ENCODE measurements around the gene RYR3. TPM values are rescaled to one million over a fixed set of nuclear protein-coding genes. Genes with fewer than 3 reads are reported as not detected.

RYR3 gene
- total RNA-seq: under 0.01 TPM in 1 of 2 replicates, not detected in the other

DNA sequence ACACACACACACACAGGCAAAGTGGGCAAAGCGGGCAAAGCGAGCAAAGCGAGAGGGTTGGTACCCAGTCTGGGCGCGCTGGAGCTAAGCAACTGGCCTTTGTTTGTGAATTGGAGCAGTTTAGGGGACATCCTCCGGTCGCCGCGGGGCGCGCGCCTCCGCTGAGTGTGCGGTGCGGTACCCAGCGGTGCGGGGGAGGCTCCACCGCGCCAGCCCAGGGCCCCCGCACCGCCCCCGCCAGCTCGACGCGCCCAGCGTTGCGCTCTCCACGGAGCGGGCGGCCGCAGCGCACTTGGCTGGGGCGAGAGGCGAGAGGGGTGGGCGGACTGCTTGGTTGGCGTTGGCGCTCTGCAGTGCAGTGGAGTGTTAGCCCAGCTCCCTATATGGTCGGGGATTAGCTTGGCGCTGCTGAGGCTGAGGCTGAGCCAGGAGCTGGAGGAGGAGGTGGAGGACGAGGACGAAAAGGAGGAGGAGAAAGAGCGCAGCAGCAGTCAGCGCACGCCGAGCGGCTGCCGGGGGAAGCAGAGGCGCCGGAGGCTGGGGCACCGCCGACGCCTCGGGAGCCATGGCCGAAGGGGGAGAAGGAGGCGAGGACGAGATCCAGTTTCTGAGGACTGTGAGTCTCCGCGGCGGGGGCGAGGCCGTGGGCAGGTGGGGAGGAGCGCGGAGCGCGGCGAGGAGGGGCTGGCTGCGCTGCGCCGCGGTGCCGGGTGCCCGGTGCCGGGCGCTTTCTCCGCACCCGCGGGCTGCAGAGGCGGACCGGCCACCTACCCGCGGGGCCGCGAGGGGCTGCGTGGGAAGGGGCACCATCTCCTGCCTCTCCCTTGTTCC, at the start of gene RYR3:
Gene RYR3 (plus strand): TSS at position 487 of the 831 bp plus-strand sequence. CDS start 79 bp downstream, at position 566.

Other genes with a start within 250 kb of the RYR3 start
- 0.16 and 0.25 TPM in 2 replicates for gene FMN1, start 116.3 kb upstream of the RYR3 start, total RNA-seq